GM19328 (cell line): Measurements from ENCODE around the gene TMEM52.
"Not testable (repeated sequence)": the region's sequence is repeated elsewhere in the genome, so short reads cannot be mapped to it uniquely, and the experiment has no call there.

Experiments
- ATAC-seq: cut with Tn5 transposase; IDR thresholded peaks from one replicate; pipeline ENCODE4 v1.9.1; 2021; ENCODE audit warnings: mild to moderate bottlenecking, moderate library complexity; ENCODE audit not compliant: unreplicated experiment

TMEM52 gene

DNA sequence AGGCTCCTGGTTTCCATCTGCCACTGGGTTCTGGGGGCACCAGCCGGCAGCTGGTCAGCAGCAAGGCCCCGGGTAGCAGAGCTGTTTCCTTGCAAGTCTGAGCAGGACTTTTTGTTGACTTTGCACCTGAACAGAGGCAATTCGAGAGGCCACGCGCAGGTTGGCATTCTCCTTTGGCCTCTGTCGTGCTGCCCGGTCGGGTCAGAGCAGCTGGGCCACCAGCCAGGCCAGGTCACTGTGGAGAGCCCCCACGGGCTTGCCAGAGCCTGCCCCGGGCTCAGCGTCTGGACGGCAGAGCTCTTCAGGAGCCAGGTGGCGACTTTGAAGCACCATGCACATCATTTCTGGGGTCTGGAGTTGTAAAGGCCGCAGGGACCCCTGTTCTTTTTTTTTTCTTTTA, 28.4 kb upstream of the TMEM52 start:
- no peak for ATAC-seq

DNA sequence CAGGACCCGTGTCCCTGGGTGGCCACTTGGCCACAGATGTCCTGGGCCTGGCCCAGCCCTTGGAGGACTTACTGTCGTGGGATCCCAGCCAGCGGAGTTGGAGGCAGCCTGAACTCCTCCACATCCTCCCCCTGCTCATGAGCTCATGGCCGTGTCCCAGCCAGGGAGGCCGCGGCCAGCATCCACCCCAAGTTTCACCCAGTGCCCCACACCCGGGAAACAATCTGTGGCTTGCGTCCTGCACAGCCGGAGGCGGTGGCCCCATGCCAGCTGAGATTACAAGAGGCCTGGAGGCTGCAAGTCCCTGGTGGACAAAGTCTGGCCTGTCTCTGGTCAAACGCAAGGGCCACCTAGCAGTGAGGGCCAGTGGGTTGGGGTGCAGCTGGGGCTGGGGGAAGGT, 27.5 kb upstream of the TMEM52 start:
- no peak for ATAC-seq

DNA sequence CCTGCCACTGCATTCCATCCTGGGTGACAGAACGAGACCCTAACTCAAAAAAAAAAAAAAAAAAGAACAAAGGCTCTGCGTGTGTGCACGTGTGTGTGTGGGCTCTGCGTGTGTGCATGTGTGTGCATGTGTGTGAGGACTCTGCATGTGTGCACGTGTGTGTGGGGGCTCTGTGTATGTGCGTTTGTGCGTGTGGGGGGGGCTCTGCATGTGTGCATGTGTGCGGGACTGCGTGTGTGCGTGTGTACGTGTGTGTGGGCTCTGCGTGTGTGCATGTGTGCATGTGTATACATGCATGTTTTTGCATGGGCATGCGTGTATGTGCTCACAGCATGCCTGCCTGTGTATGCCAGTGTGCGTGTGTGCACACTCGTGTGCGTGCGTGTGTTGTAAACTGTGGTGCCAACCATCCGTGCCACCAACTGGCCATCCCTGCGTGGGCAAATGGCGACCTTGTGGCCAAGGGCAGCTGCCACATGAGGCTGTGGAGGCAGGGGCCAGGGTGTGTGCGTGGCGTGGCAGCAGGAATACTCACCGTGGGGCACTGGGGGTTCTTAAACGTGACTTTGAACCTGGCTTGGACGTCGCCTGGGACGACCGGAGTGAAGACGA, 26.8 kb upstream of the TMEM52 start:
- no peak for ATAC-seq

DNA sequence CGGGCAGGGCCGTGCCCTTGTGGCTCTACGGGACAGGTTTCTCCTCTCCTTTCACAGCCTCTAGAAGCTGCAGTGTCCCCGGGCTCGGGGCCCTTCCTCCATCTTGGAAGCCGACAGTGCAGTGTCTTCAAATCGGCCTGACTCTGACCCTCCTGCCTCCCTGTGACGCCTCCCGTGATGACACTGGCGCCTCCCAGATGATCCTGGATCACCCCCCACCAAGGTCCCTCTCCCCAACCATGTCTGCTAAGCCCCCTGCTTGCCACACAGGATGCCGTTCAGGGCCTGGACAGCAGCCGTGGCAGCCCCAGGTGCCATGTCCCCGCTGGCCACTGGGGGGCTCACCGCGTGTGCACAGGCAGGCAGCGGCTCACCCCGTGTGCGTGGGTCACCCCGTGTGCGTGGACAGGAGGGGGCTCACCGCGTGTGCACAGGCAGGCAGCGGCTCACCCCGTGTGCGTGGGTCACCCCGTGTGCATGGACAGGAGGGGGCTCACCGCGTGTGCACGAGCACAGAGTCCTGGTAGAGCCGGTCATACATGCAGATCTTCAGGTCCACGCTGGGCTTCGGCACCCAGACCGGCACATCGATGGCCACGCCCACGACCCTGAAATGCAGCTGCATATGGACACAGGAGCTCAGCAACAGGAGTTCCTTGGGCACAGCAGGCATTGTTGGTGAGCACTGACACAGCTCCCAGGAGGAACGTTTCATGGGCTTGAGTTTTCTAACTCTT, 24.9 kb upstream of the TMEM52 start:
- no peak for ATAC-seq

DNA sequence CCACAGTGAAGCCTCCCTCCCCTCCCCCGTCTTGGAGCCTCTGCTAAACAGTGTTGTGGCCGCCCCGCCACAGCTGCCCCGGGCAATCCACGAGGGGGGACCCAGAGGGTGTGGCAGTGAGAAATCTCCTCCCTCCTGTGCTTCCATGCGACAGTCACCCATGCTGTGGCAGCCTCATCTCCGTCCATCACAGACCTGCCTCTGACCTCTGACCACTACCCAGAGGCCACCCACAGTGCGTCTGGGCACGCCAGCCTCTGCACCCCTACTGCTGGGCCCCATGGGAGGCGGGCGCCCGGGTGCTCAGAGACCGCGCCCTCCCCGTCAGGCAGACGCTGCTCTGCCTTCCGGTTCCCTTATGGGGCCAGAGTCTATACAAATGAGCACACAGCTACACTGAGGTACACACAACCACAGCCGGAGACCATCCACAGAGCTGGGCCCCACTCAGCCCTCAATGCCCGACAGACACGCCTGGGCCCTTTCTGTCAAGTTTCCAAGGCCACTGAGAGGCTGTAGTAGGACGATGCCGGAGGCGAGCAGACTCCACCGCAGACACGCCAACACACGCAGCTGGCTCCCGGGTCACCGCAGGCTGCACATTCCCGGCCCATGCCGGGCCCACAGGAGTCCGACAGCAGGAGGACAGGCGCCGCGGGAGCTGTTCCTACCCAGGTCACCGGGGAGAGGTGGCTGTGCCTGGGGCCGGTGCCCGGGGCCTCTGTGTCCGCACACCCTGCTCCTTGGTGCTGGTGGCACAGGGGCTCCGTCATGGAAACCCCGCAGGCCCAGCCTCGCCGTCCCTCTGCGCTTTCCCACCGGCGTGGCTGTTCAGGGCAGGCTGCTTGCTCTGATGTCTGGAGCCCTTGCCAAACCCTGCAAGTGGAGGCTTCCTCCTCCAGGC, 23.9 kb upstream of the TMEM52 start:
- no peak for ATAC-seq

DNA sequence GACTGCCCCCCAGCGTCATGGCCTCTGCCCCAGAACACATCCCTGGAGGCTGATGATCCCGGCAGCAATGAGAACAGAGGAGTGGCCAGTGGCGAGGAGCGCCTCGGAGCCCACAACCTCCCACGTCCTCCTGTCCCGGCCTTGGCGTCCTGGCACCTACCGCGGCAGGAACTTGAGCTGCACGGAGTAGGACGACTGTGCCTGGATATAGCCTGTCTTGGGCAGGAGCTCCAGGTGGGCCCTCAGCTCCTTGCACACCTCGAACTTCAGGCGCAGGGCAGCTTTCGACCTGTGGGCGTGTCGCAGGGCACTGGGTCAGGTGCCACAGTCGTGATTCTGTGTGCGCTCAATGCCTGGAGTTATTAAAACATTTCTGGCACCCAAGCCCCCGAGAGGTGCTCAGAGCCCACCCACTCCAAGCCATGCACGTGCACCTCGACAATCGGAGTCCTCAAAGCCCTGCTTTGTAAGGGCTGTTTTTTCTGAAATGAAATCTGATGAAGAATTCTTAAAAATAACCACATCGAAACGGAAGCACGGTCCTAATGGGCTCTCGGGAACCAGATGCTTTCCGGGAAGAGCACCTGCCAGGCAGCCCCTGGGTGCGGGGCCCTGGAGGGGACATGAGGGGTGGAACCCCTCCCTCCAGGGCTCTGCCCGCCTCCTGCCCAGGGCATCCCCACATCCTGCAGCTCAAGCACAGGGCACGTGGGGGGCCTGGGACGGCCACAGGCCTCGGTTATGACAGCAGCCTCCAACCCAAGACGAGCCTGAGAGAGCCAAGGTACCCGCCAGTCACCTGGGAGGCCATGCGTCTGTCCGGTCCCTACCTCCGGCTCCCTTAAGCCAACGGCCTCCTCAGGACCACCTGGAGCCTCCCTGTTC, 23.0 kb upstream of the TMEM52 start:
- no peak for ATAC-seq

- ATAC-seq: no peak
Observed at GRCh38 chr1:1941211-1941841, 22.2 kb upstream of the TMEM52 start.

GRCh38 chr1:1940123-1940425, 21.0 kb upstream of the TMEM52 start:
- no peak for ATAC-seq

GRCh38 chr1:1939296-1940122, 20.4 kb upstream of the TMEM52 start:
- no peak for ATAC-seq

- no peak for ATAC-seq
Observed at GRCh38 chr1:1938613-1939295, 19.7 kb upstream of the TMEM52 start.

- ATAC-seq: no peak
Observed at GRCh38 chr1:1938276-1938573, 19.1 kb upstream of the TMEM52 start.

DNA sequence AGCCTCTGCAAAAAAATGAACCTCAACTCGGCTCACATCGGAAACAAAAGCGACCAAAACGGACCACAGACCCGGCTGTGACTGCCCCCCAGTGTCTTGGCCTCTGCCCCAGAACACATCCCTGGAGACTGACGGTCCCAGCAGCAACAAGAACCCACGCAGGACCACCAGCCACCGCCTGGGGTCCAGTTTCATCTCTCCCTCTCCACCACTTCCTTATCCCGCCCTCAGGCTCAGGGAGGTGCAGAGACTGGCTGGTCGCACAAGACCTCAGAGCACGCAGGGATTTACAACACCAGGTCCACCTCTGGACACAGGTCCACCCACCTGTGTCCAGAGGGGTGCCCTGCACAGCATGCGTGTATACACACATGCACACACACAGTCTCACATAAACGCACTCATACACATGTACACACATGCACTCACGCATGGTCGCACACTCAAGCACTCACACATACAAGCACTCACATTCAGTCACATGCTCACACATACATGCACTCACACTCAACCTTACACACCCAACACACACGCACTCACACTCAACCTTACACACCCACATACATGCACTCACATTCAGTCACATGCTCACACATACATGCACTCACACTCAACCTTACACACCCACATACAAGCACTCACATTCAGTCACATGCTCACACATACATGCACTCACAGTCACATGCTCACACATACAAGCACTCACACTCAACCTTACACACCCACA, 18.6 kb upstream of the TMEM52 start:
- no peak for ATAC-seq

DNA sequence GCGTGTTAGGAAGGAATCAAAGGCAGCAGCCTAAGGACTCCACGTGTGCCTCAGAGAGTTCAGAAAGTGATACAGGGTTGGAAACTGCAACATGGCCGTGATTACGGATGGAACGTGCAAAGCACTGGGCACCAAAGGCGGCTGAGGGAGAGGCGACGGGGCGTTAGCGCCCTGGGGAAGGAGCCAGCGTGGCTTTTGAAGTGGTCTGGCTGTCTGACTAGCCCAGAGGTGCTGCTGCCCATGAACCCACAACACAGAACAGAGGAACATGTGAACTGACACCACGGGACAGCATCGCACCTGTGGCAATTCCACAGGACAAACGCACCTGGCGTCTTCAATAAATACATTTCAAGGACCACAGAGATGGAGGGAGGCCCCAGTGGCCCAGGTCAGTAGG, 18.0 kb upstream of the TMEM52 start:
- no peak for ATAC-seq

DNA sequence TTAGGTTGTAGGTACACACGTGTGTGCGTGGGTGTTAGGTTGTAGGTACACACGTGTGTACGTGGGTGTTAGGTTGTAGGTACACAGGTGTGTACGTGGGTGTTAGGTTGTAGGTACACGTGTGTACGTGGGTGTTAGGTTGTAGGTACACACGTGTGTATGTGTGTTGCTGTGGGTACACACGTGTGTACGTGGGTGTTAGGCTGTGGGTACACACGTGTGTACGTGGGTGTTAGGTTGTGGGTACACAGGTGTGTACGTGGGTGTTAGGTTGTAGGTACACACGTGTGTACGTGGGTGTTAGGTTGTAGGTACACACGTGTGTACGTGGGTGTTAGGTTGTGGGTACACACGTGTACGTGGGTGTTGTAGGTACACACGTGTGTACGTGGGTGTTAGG, 15.8 kb upstream of the TMEM52 start:
- ATAC-seq: not testable (repeated sequence)

DNA sequence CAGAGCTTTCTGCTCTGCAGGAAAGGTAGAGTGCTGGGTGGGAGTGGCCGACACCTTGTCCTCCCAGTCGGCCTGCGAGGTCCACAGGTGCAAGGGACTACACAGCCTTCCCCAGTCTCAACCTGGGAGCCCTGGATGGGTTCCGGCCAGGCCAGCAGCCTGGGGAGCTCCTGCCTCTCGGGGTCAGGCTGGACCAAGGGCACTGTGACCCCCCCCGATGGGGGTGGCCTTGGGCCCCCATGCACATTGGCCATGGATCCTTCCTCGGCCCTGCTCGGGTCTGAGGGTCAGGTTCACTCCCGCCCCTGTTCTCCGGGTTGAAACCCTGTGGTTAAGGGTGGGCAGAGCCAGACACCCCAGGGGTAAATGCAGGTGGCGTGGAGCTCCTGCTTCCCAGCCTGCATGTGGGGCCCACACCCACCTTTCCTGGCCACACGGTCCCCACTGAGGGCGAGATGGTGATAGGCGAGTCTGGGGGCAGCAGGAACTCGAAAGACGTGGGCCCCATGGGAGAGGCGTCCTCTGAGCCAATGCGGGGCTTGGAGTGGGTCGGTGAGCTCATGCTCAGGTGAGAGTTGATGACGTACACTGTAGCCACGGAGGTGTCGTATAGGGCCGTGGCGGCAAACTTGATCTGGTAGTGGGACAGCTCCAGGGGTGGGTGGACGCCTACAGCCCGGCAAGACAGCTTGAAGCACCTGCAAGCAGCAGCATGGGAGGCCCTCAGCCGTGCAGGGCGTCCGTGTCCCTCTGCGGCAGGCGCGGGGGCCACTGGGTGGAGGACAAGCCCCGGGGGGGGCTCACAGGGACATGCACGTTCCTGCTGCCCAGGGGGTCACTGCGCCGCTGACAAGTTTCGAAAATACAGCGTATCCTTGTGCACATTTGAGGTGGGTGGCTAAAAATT, 10.8 kb upstream of the TMEM52 start:
- no peak for ATAC-seq

DNA sequence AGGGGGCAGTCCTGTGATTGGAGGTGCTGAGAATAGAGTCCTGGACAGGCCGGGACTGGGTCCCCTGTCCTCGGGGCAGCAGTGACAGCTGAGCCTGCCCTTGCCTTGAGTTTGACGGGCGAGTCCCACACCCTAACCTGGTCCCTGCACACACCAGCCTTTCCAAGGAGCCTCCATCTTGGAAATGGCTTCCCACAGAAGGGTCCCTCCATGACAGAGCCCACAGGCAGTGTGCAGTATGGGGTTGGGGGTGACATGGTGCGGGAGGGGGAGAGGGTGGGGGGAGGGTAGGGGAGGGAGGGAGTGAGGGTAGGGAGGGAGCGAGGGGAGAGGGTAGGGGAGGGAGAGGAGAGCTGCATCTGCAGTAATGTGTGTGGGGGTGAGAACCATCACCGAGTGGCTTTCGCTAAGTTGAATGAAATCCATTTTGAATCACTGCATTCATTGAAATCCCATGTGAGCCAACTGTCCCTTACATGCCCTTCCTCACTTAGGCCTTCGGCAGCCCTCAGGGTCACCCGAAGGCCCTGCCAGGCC, 10.1 kb upstream of the TMEM52 start:
- no peak for ATAC-seq
